ENCODE data around the gene LEAP2.
A peak's percentile ranks its signal among the peaks of the same experiment; 100 is the strongest.

Gene LEAP2

GRCh38 chr5:132832612-132833011, 40.9 kb upstream of the LEAP2 start:
- H3K27me3 Mint-ChIP-seq (ENCODE audit: low read depth): peaks cover 56% of the 10 kb centered on the region
- peak overlapping the region; percentile 40 to 76 (median 74) for H3K4me3 Mint-ChIP-seq
- no peak overlapping the region for H3K27ac Mint-ChIP-seq
- no peaks in the 10 kb centered on the region for H3K36me3 Mint-ChIP-seq (ENCODE audit: low read depth)
- H3K9me3 Mint-ChIP-seq: no peaks in the 10 kb centered on the region
- no peaks in the 10 kb centered on the region for H3K4me1 Mint-ChIP-seq
- no peak for TF ChIP-seq CTCF (IDR thresholded peaks at IDR 0.05; ENCODE audit: unreplicated experiment in 3 of 3)

- no peak for TF ChIP-seq CTCF (IDR thresholded peaks at IDR 0.05; ENCODE audit: unreplicated experiment in 3 of 3)
- Mint-ChIP-seq H3K9me3 (no peaks in the 10 kb centered on the region), H3K4me3 (no peak overlapping the region), H3K27ac (no peak overlapping the region), H3K36me3 (ENCODE audit: low read depth) (no peaks in the 10 kb centered on the region), H3K27me3 (ENCODE audit: low read depth) (peaks cover 49% of the 10 kb centered on the region), H3K4me1 (no peaks in the 10 kb centered on the region)
These were observed 39.4 kb upstream of the LEAP2 start for GRCh38 chr5:132834057-132834456.

GRCh38 chr5:132836852-132837251, 36.6 kb upstream of the LEAP2 start:
- no peaks in the 10 kb centered on the region for H3K9me3 Mint-ChIP-seq
- no peak for TF ChIP-seq CTCF (IDR thresholded peaks at IDR 0.05; ENCODE audit: unreplicated experiment in 3 of 3)
- H3K27ac Mint-ChIP-seq: no peak overlapping the region
- no peaks in the 10 kb centered on the region for H3K4me1 Mint-ChIP-seq
- peaks cover 32% of the 10 kb centered on the region for H3K27me3 Mint-ChIP-seq (ENCODE audit: low read depth)
- H3K4me3 Mint-ChIP-seq: no peak overlapping the region
- H3K36me3 Mint-ChIP-seq (ENCODE audit: low read depth): no peaks in the 10 kb centered on the region

- no peaks in the 10 kb centered on the region for H3K9me3 Mint-ChIP-seq
- H3K27me3 Mint-ChIP-seq (ENCODE audit: low read depth): peaks cover 28% of the 10 kb centered on the region
- H3K27ac Mint-ChIP-seq: no peak overlapping the region
- no peak overlapping the region for H3K4me3 Mint-ChIP-seq
- H3K4me1 Mint-ChIP-seq: no peaks in the 10 kb centered on the region
- H3K36me3 Mint-ChIP-seq (ENCODE audit: low read depth): no peaks in the 10 kb centered on the region
- no peak for TF ChIP-seq CTCF (IDR thresholded peaks at IDR 0.05; ENCODE audit: unreplicated experiment in 3 of 3)
These were observed 35.6 kb upstream of the LEAP2 start for GRCh38 chr5:132837868-132838267.

GRCh38 chr5:132838516-132839282, 34.8 kb upstream of the LEAP2 start:
- no peak overlapping the region for H3K4me3 Mint-ChIP-seq
- peak overlapping the region in 1 of 3 experiments; percentile 52 for H3K27ac Mint-ChIP-seq
- TF ChIP-seq CTCF (IDR thresholded peaks at IDR 0.05; ENCODE audit: unreplicated experiment in 3 of 3): no peak
- no peaks in the 10 kb centered on the region for H3K9me3 Mint-ChIP-seq
- H3K27me3 Mint-ChIP-seq (ENCODE audit: low read depth): peaks cover 20% of the 10 kb centered on the region
- H3K4me1 Mint-ChIP-seq: no peaks in the 10 kb centered on the region
- H3K36me3 Mint-ChIP-seq (ENCODE audit: low read depth): no peaks in the 10 kb centered on the region

Measured in nephron (organoid).